Heart left ventricle (tissue), 13 donors: ENCODE data around the gene KIAA2012.

Experiments
- POLR2A ChIP-seq, 2 donors: fragments of 450-650 bp; IDR thresholded peaks; one replicate each; pipeline ENCODE4 v1.6.1; 2017; ENCODE audit warnings: antibody characterized with exemption in 2 of 2, mild to moderate bottlenecking in 2 of 2, moderate library complexity in 2 of 2
- TF ChIP-seq, protein P1 (sequence below), 12 donors: fragments of 200-600 bp; sonication (generic) in 4 of 12; IDR thresholded peaks; one replicate each; pipeline versions ENCODE4 v1.5.0 to v1.8.0; 2018 to 2022; ENCODE audit warnings: antibody characterized with exemption in 12 of 12, mild to moderate bottlenecking in 5 of 12
- donor health status: ischemic (EF 13 %, LVEDD 7.1; RV severe dilation, severe dysfunction).
- donor health status: DM: no; HTN: yes; CAD: no.
- donor health status: DM: no; HTN: no; CAD: no.
- donor health status: ischemic (EF 25% LVEDD 6.9; RV normal size, moderate dysfunction).
- donor health status: ischemic (EF 25% LVEDD 5.7; RV mildly dilated, moderate dysfunction).
- donor health status: ischemic (EF 35%, LVEDD 5.7; RV mildly dilated, moderate dysfunction).
- donor health status: nonischemic (EF 11% LVEDD 7.7; RV severe dilation, severe dysfunction).
- donor health status: DM: yes; HTN: yes; CAD: no.
- donor health status: PGD.
- donor health status: ischemic (EF 29% LVEDD 5.4; RV normal size, mild dysfunction).
- donor health status: nonischemic (EF 23%, LVEDD 6.1; RV moderate dilation, normal function).

DNA sequence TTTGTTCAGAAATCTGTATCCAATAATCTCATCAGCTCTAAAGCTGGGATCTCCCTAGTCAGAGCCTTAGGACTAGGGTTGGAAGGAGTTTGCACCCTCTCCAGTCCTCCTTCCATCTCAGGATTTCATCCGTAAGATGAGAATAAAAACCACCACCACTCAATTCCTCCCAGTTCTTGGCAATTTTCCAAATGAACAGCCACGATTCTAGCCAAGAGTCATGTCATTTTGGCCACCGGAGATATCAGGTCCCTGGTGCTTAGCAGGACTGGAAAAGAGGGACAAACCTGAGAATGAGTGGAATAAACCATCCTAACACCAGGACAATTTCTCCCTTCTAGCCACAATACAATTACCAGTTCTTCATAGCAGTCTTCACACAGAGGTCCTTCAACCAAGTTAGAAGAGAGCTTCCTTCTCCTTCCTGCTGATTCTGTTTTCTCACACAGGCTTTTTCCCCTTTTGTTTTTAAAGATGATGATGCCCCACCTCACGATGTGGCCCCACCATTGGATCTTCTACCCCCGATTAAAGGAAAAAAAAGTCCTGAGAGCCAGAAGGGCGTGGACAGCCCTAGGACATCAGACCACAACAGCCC, 36.2 kb downstream of the KIAA2012 start:
- TF ChIP-seq, protein P1, sequence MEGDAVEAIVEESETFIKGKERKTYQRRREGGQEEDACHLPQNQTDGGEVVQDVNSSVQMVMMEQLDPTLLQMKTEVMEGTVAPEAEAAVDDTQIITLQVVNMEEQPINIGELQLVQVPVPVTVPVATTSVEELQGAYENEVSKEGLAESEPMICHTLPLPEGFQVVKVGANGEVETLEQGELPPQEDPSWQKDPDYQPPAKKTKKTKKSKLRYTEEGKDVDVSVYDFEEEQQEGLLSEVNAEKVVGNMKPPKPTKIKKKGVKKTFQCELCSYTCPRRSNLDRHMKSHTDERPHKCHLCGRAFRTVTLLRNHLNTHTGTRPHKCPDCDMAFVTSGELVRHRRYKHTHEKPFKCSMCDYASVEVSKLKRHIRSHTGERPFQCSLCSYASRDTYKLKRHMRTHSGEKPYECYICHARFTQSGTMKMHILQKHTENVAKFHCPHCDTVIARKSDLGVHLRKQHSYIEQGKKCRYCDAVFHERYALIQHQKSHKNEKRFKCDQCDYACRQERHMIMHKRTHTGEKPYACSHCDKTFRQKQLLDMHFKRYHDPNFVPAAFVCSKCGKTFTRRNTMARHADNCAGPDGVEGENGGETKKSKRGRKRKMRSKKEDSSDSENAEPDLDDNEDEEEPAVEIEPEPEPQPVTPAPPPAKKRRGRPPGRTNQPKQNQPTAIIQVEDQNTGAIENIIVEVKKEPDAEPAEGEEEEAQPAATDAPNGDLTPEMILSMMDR (IDR thresholded peaks at IDR 0.05): no peak
- TF ChIP-seq POLR2A (IDR thresholded peaks at IDR 0.05): no peak
